Peyer's patch (tissue), 4 donors: Measurements from ENCODE around the gene UNC93B1. TPM values are rescaled to one million over a fixed set of nuclear protein-coding genes. Genes with fewer than 3 reads are reported as not detected.

Source experiments
- DNase-seq, 3 donors: peaks; one replicate each; pipeline ENCODE4 v3.0.0-alpha.2; 2017 to 2019
- H3K27ac ChIP-seq, 4 donors: fragments of 200-600 bp; sonication (generic); one replicate each; pipeline ENCODE4 v1.5.1; 2016 to 2019
- H3K27me3 ChIP-seq, 2 donors: fragments of 200-600 bp; sonication (generic); one replicate each; pipeline ENCODE4 v1.5.1; 2019
- H3K36me3 ChIP-seq, 3 donors: fragments of 200-600 bp; sonication (generic); one replicate each; pipeline ENCODE4 v1.5.1; 2016 to 2019
- H3K4me1 ChIP-seq, 4 donors: fragments of 200-600 bp; sonication (generic); one replicate each; pipeline ENCODE4 v1.5.1; 2016 to 2019
- H3K4me3 ChIP-seq, 4 donors: fragments of 200-600 bp; sonication (generic); 1 replicate in 3 of 4; 2 replicates in 1 of 4; pipeline ENCODE4 v1.5.1; 2016 to 2019; ENCODE audit warnings: mild to moderate bottlenecking in 1 of 4
- H3K9me3 ChIP-seq, 4 donors: fragments of 200-600 bp; sonication (generic); one replicate each; pipeline ENCODE4 v1.5.1; 2016 to 2019; ENCODE audit warnings: mild to moderate bottlenecking in 1 of 4
- POLR2A ChIP-seq, 2 donors: fragments of 450-650 bp; IDR thresholded peaks; one replicate each; pipeline ENCODE4 v1.5.1; 2017; ENCODE audit warnings: antibody characterized with exemption in 2 of 2, mild to moderate bottlenecking in 2 of 2, moderate library complexity in 2 of 2
- total RNA-seq, 4 donors: library from RNA; depleted of rRNA; stranded (reverse); fragments of >200 nt; gene quantifications; one replicate each; pipeline ENCODE4 v1.1.0, GENCODE V29; 2016
- TF ChIP-seq, protein P1 (sequence below), 6 experiments: fragments of 450-650 bp in 4 of 6; fragments of 200-600 bp in 2 of 6; sonication (generic) in 1 of 6; IDR thresholded peaks; one replicate each; pipeline ENCODE4 v1.5.1; 2017 to 2019; ENCODE audit warnings: antibody characterized with exemption in 6 of 6, mild to moderate bottlenecking in 3 of 6, moderate library complexity in 1 of 6

Gene UNC93B1
- total RNA-seq, 4 donors from 2014 or later: 68.7 to 154 (median 91.6) TPM

DNA sequence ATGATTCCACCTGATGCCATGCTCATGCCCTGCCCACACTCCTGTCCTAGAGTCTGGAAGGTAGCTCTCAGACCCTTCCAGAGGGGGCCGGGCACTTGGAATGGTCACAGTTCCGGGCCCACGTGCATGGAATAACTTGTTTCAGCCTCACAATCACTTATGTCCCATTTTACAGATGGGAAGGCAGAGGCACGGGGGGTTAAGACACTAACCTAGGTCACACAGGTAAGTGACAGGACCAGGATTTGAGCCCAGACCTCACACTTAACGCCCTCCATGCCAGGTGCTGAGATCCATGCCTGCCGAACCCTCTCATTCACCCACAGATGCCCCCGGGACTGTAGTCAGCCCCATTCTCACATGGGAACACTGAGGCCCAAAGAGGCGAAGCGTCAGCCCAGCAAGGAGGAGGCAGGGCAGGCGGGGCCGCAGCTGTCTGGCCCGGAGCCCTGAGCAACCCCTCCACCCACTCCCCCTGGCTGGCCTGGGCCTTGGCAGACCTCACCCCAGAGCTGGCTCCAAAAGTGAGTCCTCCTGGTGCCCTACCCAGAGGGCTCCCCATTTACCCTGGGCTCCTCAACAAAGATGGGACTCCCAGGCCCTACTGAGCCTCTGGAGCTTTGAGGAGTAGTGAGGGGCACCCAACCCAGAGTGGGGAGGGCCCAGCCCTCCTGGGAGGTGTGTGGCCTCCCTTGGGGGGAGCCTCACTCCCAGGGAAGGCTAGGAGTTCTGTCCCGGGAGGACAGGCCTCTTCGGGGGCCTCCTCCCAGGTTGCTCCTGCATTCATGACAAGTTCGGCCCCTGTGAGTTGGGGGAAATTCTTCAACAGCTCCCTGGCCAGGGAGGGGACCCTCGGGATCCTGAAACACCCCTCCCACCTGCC is 3.8 kb upstream of the UNC93B1 start:
- TF ChIP-seq, protein P1, sequence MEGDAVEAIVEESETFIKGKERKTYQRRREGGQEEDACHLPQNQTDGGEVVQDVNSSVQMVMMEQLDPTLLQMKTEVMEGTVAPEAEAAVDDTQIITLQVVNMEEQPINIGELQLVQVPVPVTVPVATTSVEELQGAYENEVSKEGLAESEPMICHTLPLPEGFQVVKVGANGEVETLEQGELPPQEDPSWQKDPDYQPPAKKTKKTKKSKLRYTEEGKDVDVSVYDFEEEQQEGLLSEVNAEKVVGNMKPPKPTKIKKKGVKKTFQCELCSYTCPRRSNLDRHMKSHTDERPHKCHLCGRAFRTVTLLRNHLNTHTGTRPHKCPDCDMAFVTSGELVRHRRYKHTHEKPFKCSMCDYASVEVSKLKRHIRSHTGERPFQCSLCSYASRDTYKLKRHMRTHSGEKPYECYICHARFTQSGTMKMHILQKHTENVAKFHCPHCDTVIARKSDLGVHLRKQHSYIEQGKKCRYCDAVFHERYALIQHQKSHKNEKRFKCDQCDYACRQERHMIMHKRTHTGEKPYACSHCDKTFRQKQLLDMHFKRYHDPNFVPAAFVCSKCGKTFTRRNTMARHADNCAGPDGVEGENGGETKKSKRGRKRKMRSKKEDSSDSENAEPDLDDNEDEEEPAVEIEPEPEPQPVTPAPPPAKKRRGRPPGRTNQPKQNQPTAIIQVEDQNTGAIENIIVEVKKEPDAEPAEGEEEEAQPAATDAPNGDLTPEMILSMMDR (IDR thresholded peaks at IDR 0.05): no peak
- TF ChIP-seq POLR2A (IDR thresholded peaks at IDR 0.05): no peak
- Histone ChIP-seq H3K27ac (peak overlapping the region; percentile 43 to 98 (median 90)), H3K4me1 (peaks cover 8 to 60% (median 24%) of the 10 kb centered on the region in 4 donors), H3K27me3 (no peaks in the 10 kb centered on the region), H3K4me3 (no peak overlapping the region), H3K36me3 (no peaks in the 10 kb centered on the region), H3K9me3 (no peaks in the 10 kb centered on the region)
- peak in 2 of 3 donors; percentile 26 to 48 for DNase-seq

DNA sequence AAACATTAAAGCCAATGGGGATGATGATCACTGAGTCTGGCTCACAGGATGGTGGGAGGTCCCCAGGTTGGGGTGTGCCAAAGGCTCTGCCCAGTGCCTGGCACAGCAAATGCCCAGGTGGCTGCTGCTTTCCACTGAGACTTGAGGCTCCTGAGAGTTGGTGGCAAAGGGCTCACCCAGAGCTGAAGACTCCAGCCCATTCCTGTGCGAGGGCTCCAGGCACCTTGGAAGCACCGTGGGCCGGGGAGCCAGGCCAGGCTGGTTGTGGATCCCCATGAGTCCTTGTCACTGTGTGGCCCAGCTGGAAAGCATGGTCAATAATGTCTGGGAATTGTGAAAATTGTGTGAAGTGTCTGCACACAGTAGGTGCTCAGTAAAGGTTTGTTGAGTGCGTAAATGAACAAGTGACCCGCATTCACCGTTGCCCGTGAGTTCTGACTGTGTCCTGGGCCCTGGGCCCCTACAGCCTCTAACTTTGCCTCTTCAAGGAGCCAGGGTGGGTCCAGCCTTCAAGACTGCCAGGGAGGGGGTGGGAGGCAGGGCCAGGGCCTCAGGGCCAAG is 2.8 kb upstream of the UNC93B1 start:
- Histone ChIP-seq H3K4me1 (peaks cover 8 to 59% (median 28%) of the 10 kb centered on the region in 4 donors), H3K4me3 (no peak overlapping the region), H3K36me3 (no peaks in the 10 kb centered on the region), H3K9me3 (no peaks in the 10 kb centered on the region), H3K27me3 (no peaks in the 10 kb centered on the region), H3K27ac (peak overlapping the region in 1 of 4 donors; percentile 34)
- DNase-seq: peak in 2 of 3 donors; percentile 22 to 46
- TF ChIP-seq, protein P1 (IDR thresholded peaks at IDR 0.05): no peak
- no peak for TF ChIP-seq POLR2A (IDR thresholded peaks at IDR 0.05)

DNA sequence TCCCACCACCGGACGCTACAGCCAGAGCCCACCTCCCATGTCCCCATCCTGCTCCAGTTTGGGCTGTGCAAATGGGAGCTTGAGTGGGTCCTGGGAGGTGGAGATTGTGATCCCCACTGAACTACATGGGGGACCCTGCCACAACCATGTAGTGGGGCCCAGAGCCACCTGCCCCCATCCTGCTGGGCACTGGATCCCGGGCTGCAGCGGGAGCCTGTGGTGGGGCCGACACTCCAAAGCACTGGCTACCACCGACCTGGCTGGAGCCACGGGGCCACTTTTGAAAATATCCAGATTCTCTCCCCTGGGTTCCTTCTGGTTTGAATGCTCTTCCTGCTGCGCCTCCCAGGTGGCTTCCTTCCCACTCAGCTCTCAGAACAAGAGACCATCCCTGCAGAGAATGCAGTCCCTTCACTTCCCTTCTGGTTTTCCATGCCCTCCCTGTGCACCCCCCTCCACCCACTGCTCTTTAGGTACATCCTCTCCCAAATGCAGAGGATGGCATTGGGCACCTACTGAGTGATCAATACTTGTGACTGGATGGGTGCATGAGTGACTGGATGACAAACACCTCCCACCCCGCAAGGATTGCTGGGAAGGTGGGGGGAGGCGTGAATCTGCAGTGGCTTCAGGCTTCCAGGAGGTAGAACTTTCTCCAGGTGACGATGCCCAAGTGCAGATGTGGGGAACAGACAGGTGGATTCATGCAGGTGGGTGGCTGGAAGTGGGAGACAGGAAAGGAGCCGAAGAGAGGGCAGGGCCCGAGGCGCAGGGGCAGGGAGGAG is 846 bp upstream of the UNC93B1 start:
- Histone ChIP-seq H3K36me3 (no peaks in the 10 kb centered on the region), H3K9me3 (no peaks in the 10 kb centered on the region), H3K4me3 (peak overlapping the region in 3 of 4 donors; percentile 73 to 99 (median 75)), H3K27me3 (no peaks in the 10 kb centered on the region), H3K4me1 (peaks cover 3 to 42% (median 26%) of the 10 kb centered on the region in 4 donors), H3K27ac (peak overlapping the region in 2 of 4 donors; percentile 88 to 91)
- TF ChIP-seq, protein P1 (IDR thresholded peaks at IDR 0.05): no peak
- TF ChIP-seq POLR2A (IDR thresholded peaks at IDR 0.05): no peak
- peak in 1 of 3 donors; percentile 31 for DNase-seq

DNA sequence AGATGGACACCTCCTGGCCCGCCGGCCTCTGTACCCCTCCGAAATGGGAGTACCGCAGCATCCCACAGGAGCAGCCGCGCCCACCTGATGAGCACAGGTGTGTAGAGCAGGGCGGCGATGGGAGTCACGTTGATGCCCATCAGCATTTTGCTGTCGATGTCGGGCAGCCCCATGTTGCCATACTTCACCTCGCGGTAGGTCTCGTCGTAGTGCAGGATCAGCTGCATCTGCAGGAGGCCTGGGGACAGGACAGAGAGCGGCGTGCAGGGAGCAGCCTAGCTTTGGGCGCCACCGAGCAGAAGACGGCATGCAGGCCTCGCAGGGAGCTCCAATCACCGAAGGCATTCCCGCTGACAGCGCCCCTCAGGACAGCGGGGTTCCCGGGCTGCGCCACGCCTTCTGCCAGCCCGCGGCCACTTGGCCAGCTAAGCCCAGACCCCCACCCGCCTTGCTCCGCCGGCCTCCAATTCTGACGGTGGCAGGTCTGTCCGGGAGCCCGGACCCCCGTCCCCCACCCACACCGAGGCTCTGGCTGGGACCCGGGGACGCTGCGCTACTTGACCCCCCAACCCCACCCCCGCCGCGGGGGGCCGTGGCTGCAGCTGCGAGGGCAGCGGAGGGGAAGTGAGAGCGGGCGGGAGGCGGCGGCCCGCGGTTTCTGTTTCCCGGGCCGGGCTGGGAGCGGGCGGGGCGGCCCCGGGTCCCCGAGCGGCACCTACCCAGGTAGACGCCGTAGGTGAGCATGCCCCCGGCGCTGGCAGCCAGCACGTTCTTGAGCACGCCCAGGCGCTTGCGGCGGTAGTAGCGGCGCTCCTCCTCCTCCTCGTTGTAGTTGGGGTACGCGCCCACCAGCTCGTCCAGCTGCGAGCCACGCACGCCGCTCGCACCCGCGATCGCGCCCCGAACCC is 705 bp downstream of the UNC93B1 start:
- H3K4me1 ChIP-seq: peaks cover 0 to 34% (median 20%) of the 10 kb centered on the region in 4 donors
- H3K27ac ChIP-seq: peak overlapping the region; percentile 88 to 94 (median 90)
- no peaks in the 10 kb centered on the region for H3K36me3 ChIP-seq
- TF ChIP-seq, protein P1 (IDR thresholded peaks at IDR 0.05): no peak
- no peak for TF ChIP-seq POLR2A (IDR thresholded peaks at IDR 0.05)
- H3K9me3 ChIP-seq: no peaks in the 10 kb centered on the region
- H3K4me3 ChIP-seq: peak overlapping the region; percentile 73 to 99 (median 76)
- DNase-seq: peak; percentile 72 to 87 (median 80)
- H3K27me3 ChIP-seq: no peaks in the 10 kb centered on the region
